ENCODE data around the gene ANKRD34C.

GRCh38 chr15:79314811-79315210 is 32.3 kb downstream of the ANKRD34C start:
- TF ChIP-seq POLR2A (IDR thresholded peaks at IDR 0.05), result no peak
- TF ChIP-seq CTCF (IDR thresholded peaks at IDR 0.05 in 4 of 5, conservative IDR thresholded peaks at IDR 0.05 in 1 of 5), result no peak
